AML-193 (cell line): Measurements from ENCODE around the gene MEIKIN.
"Not testable (repeated sequence)": the region's sequence is repeated elsewhere in the genome, so short reads cannot be mapped to it uniquely, and the experiment has no call there.

ENCODE experiments used
- DNase-seq, 2 experiments: peaks; one replicate each; lab custom pipeline; 2025; lab: John Stamatoyannopoulos, UW

MEIKIN gene

GRCh38 chr5:131810510-131811249 is 134.8 kb downstream of the MEIKIN start:
- peak; percentile 28 to 32 for DNase-seq

DNA sequence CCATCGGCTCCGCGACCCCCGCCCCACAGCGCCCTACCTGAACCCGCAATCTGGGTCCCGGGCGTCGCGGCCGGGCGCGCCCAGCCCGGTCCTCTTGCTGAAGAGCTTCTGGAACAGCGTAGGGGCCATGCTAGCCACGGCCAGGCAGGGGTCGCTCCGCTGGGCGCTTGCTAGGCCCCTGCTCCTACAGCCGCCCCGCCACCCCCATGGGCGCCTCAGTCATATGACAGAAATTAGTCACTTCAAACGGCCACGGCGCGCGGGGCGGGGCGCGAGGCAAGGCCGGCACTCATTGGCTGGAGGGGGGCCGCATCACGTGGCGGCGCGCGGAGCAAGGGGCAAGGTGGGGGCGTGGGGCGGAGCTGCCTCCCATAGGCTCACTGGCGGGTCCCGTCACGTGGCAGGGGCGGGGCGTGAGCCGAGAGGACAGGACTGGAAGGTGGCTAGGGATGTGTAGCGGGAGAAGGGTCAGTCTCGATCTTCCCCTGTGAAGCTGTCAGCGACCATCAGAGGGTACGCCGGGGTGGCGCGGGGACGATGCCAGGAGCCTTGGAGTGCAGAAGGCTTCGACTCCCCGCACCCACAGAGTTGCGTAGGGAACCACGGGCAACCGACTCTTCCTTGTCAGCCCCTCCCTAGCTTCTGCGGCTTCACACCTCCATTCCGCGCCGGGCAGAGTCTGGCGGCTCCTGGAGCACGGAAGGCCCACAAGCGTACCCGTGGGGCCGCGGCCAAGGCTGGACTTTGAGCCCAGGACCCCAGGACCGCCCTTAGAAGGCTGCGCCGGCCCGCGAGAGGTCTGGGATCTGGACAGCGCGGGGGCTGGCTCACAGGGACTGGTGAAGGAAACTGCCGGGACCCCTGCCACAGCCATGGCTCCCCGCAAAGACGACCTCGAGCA is 148.4 kb downstream of the MEIKIN start, which contains the start of gene FNIP1:
TSS of gene FNIP1 (minus strand) at position 225 of the 901 bp plus-strand sequence. CDS start at position 129, 96 bp downstream.
- DNase-seq, result peak; percentile 87 to 93

DNA sequence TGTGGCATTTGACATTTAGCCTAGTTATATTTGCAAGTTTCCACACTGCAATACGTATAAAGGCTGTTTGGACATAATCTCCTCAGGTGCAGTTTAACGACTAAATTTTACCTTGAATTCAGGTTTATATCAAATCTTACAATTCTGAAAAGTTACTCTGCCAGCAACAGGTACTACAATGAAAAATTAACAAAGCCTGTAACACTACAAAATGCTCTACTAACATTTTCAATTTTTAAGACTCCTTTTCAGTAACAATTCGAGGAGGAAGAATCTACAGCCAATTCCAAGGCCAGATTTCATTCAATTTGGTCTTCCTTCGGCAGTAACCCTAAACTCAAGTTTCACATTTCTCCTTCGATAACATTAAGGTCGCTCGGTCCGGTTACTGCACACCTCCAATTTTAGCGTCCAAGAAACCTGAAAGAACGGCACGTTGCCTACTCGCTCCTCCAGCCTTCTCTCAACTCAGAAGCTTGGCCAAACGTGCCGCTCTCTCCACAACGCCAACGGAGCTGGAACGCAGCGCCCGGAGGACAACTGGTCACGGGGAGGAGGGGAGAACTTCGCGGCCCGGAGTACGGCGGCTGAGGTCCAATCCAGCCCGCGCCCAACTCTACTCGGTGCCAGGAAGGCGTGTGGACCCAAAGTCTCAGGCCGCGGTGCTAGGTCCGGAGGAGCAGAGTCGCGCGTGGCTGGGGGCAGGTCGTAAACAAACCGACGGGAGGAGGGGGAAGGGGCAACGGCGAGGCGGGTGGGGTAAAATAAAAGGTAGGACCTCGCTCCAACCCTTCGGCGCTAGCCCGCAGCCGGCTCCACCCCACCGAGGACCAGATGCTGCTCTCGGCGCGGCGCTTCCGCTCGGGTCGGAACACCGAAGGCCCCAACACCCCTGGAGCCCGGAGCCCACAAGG is 149.3 kb downstream of the MEIKIN start:
- DNase-seq, result peak; percentile 31 to 37

GRCh38 chr5:131795228-131795627 is 150.2 kb downstream of the MEIKIN start:
- peak; percentile 13 to 26 for DNase-seq

DNA sequence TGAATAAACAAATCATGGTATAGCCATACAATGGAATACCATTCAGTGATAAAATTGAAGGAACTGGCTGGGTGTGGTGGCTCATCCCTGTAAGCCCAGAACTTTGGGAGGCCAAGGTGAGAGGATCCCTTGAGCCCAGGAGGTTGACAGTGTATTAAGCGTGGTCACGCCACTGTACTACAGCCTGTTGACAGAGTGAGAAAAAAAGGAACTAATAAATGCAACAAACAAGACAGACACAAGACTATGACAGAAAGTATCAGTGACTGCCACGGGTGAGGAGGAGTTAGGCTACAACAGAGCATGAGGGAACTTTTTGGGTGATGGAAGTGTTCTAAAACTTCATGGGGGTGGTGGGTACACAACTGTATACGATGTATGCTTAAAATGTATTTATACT is 150.9 kb downstream of the MEIKIN start:
- DNase-seq, result peak; percentile 22 to 55

- DNase-seq, result peak; percentile 2 to 13
Observed at GRCh38 chr5:131792896-131793295, 152.6 kb downstream of the MEIKIN start.

- no peak for DNase-seq
Observed at GRCh38 chr5:131791866-131792265, 153.6 kb downstream of the MEIKIN start.

GRCh38 chr5:131790550-131790949 is 154.9 kb downstream of the MEIKIN start:
- no peak for DNase-seq

DNA sequence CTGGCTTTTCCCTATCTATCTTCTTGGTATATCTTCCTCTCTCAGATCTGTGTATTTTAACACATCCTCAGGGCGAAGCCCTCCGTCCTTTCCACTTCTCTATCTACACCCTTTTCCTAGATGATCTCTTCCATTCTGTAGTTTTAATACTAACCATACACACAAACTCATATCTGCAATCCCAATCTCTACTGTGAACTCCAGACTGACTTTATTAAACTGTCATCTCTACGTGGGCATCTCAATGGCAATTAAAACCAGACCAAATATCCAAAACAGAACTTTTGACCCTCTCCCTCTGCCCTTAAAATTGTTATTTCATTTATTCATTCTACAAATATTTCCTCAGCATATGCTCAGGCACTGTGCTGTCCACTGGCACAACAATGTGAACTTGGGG is 155.7 kb downstream of the MEIKIN start:
- DNase-seq, result no peak

- DNase-seq, result no peak
Observed at GRCh38 chr5:131787736-131788135, 157.7 kb downstream of the MEIKIN start.

DNA sequence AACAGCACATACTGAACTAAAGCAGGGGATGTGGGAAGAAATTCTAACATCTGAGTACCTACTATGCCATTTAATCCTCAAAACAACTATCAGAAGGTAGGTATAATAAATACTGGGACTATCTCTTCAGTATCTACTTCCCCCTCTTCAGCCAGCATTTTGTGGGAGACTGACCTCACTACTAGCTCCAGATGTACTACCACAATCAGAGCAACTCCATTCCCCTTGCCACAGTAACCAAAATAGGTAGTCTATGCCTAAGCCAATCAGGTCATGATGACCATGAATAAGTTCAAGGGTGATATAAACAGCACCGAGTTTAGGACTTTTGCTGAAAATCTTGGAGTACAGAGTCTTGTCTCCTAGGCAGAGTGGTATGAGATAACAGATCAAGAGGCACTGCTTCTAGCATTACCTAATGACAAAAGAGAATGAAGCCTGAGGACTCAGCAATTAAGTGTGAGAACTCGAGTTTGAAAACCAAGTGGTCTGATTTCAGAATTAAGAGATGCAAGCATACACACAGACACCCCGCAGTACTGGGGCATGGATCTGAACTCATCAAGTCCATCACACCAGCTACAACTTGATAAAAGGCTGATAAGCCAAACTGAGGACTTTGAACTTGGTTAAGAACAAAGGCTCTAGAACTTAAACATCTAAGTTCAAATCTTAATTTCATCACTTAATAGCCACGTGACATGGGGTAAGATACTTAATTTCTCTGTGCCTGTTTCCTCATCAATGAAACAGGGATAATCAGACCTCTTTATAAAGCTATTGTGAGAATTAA is 158.4 kb downstream of the MEIKIN start:
- no peak for DNase-seq

DNA sequence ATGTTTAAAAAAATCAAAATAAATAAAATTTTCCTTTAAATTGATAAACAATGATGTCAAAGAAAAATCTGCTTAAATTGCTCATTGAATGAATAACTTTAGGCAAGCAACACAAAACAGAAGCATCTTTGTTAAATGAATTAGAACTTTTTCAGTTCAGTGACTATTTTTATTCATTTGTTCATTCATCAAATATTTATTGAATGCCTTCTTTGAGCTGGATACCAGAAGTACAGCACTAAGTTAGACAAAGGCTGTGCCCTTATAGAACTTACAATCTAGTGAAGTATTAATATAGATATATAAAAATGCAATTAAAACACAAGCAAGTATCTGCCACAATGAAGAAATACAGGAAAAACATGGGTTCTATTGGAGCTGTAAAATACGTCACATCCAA is 159.4 kb downstream of the MEIKIN start:
- DNase-seq, result no peak

- no peak for DNase-seq
Observed at GRCh38 chr5:131783874-131784273, 161.6 kb downstream of the MEIKIN start.

DNA sequence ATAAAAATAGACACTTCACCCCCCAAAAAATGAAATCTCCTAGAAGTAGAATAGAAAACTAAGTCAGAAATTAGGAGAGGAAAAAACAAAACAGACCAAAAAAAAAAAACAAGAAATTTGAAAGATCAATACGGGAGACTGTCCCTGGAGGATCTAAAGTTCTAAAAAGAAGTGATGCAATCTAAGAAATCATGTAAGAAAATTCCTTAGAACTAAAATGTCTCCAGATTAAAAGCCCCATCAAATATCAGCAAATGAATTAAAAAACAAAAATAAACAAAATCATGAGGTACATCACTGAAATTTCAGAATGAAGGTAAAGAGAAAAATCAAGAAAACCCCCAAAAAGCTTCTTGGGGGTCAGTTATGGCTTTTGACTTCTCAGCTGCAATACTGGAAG is 162.1 kb downstream of the MEIKIN start:
- no peak for DNase-seq

DNA sequence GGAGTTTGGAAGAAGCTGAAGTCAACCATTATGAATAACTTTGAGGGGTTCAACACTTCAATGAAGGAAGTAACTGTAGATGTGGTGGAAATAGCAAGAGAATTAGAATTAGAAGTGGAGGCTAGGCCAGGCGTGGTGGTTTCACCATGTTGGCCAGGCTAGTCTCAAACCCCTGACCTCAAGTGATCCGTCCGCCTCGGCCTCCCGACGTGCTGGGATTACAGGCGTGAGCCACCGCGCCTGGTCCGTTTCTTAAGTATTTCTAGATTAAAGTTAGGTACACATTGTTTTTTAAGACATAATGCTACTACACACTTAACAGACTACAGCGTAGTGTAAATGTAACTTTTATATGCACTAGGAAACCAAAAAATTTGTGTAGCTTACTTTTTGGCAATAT is 162.7 kb downstream of the MEIKIN start:
- DNase-seq, result no peak

GRCh38 chr5:131778141-131778540 is 167.3 kb downstream of the MEIKIN start:
- not testable (repeated sequence) for DNase-seq

DNA sequence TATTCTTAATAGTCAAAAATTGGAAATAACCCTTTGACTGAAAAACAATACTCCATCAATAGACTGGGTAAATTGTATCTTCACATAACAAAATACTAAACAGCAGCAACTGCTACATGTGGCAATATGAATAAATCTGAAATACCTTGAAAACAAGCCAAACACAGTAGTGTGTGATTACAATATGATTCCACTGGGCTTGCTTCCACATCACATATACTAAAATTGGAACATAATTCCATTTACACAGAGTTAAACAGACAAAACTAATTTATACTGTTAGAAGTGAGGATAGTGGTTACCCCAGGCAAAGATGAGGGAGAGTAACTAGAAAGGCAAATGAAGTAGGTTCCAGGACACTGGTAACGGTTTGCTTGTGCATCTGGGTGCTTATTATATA is 169.0 kb downstream of the MEIKIN start:
- no peak for DNase-seq

DNA sequence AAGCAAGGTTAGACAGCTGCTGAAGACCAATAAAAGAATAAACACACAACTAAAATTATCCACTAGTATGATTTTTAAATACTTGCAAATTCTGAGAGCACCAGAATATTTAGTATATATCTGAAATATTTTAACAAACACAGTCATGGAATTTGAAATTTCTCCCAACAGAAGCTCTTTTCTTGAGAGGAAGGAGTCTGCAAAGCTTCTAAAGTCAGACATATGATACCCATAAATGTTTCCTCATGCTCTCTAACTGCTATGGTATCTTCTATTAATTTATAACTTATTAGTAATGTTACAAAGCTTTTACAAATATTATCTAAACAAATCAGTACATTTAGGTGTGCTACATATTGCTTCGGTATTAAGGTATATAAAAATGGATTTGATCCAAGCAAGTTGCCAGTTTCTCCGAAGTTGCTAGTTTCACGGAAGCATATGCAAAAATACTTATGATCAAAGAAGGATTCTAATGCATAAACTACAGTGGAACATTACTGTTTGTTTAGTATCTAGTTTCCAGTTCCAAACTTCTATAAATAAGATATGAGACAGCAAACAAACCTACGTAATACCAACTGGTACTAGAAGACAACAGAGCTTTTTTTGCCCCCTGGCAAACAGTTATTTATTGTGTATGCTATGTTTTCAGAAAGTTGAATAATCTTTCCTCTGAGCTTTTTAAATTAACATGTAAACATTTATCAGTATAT is 170.7 kb downstream of the MEIKIN start:
- no peak for DNase-seq

GRCh38 chr5:131773805-131774204 is 171.7 kb downstream of the MEIKIN start:
- no peak for DNase-seq

DNA sequence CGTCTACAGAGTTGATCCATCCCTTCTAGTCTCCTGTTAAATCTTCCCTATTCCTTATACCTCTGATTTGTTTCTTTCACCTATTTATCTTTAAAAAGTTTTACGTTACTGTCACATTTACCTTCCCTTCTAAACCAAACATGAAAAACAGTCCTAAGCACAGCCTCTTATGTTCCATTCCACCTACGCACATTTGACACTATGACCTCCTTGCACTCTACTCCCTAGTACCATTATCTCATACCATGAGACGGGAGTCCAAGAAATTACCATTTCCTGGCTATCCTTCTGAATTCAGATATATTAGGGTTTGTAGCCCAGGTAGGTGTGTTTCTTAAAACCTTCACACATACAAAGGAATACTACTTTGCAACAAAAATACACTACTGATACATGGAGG is 173.8 kb downstream of the MEIKIN start:
- no peak for DNase-seq
